OCI-LY1 (cell line): Measurements from ENCODE around the gene ARF1.

ENCODE experiments used
- CTCF ChIP-seq: fragments of 200-600 bp; sonication (generic), shearing (Covaris generic); IDR thresholded peaks from 2 replicates; pipeline ENCODE4 v1.5.1; 2017; ENCODE audit warnings: mild to moderate bottlenecking, antibody characterized with exemption, low read length, moderate library complexity, mixed read lengths
- EZH2 ChIP-seq: fragments of 200-600 bp; sonication (generic), shearing (Covaris generic); IDR thresholded peaks from 2 replicates; pipeline ENCODE4 v1.8.0; 2017; ENCODE audit warnings: borderline replicate concordance, mixed run types, mild to moderate bottlenecking, antibody characterized with exemption, low read length, moderate library complexity, mixed read lengths

GRCh38 chr1:228114827-228115226 lies 32.3 kb downstream of the ARF1 start:
- TF ChIP-seq EZH2 (no peak), CTCF (no peak)
